ENCODE data around the gene RPS6KL1.

RPS6KL1 gene, protein sequence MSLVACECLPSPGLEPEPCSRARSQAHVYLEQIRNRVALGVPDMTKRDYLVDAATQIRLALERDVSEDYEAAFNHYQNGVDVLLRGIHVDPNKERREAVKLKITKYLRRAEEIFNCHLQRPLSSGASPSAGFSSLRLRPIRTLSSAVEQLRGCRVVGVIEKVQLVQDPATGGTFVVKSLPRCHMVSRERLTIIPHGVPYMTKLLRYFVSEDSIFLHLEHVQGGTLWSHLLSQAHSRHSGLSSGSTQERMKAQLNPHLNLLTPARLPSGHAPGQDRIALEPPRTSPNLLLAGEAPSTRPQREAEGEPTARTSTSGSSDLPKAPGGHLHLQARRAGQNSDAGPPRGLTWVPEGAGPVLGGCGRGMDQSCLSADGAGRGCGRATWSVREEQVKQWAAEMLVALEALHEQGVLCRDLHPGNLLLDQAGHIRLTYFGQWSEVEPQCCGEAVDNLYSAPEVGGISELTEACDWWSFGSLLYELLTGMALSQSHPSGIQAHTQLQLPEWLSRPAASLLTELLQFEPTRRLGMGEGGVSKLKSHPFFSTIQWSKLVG

DNA sequence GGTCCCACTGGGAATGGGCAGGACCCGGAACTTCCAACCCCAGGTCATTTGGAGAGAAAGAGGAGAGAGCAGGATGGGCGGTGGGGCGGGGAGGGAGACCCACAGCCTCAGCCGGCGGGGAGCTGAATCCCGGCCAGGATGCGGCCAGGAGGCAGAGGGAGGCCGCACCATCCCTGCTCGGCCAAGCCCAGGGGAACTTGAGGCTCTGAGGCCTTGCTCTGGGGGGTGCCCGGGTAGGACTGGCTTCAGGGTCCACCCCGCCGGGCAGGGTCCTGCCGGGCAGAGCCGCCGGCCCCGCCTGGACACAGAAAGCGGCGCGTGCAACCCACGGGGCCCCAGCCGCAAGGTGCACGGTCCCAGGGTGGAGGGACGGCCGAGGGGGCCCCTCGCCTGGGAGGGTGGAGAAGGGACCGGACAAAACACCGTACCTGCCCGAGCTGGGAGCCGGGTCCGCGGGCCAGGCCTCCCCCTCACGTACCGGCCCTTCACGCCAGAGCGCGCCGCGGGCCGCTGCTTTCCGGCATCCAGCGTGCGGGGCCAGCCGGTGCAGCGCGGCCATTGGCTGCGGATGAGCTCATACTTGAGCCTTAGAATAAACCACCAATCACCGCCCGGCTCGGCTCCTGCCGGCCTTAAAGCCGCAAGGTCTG lies at the start of gene RPS6KL1:
TSS of gene RPS6KL1 (minus strand) at position 509 of the 650 bp plus-strand sequence. CDS start 1,719 bp downstream, outside the sequence.
- peak; percentile 67 for DNase-seq

DNA sequence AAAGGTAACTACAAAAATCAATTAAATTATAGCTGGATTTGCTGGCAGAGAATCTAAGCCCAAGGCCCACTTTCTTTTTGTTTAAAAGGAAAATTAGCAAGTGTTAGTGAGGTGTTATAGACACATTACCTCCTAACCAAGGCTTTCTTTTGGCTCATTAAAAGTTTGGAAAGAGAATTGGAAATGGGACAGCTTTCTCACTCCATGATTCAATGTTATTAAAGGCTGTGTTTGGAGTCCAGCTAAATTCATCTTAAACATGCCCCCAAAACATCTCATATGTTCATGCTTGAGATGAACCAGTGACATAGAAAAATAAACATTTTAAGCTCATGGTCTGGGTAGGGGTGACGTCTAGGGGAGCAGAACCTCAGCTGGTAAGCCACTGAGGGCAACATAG lies 45.8 kb upstream of the RPS6KL1 start:
- no peak for DNase-seq

DNA sequence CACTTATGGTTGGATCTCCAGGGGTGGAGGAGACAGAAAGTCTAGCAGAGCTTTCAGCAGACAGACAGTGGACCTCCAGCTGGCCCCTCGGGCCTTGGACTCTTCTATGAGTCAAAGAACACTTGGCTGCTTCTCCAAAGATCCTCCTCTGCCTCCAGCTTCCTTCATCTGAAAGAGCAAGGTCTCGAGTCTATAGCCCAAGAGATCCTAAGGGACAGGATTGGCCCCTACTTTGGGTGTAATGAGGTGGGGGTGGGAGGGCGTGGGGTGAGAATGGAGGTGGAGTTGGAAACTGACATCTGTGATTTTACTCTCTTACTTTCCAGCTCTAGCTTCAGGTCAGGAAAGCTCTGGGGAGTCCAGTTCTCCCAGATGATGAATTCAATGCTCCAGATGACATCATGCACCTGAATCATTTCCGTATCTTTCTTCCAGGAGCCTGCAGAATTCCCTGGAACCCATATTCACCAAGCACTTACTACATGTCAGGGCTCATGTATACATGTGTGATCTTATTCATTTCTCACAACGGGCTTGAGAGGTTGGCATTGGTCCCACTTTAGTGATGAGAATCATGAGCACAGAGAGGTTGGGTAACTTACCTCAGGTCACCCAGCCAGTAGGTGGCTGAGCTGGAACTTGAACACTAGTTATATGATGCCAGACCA lies 42.6 kb upstream of the RPS6KL1 start:
- no peak for DNase-seq

DNA sequence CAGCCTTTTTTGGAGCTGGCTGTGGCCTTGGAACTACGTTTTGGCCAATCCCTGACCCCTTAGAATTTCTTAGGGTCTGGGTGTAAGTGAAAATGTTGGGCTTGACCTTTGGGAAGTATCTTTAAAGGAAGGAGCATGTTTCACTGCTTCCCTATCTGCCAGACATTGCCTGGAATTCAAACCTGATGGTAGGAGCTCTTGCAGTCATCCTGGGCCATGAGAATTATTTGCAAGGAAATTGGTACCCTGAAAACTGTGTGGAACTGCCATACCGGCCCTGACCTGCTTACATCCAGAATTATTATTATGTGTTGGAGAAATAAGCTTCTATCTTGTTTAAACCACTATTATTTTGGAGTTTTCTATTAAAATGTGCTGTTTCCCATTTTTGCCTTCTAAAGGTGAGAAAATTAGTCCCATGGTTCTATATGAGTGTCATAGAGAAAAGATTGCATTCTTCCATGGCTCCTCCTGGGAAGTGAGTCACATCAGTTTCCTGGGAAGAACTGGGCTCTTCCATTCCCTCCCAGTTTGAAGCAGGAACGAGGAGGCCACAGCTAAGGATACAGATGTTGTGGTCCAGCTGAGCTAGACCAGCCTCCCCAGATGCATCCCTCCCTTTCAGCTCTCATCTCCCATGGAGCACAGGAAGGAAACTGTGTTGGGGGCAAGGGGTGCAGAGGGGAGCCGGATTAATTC lies 41.9 kb upstream of the RPS6KL1 start:
- DNase-seq, result no peak

DNA sequence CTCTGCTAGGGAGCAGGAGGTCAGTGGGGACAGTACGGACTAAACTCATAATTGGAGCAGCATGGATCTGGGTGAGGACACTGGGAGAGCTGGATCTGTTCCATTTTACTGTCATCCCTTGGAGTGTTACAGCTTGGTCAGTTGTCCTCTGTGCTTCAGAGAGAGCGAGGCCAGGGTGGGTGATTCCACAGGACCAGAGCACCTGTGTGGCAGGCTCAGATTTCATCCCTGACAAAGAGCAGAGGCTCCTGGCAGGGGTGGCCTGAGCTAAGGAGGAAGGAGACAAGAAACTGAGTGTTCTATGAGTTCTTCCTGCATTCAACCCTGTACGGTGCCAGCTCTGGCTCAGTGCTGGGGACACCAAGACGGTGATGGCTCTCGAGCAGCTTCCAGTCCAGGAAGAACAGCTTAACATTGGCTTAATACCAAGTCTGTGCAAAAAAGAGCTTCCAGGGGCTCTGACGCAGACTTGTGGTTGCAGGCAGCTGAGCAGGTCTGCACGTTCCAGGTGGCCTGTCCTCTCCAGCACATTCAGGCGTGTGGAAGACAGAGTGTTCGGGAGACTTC lies 40.7 kb upstream of the RPS6KL1 start:
- DNase-seq, result no peak

DNA sequence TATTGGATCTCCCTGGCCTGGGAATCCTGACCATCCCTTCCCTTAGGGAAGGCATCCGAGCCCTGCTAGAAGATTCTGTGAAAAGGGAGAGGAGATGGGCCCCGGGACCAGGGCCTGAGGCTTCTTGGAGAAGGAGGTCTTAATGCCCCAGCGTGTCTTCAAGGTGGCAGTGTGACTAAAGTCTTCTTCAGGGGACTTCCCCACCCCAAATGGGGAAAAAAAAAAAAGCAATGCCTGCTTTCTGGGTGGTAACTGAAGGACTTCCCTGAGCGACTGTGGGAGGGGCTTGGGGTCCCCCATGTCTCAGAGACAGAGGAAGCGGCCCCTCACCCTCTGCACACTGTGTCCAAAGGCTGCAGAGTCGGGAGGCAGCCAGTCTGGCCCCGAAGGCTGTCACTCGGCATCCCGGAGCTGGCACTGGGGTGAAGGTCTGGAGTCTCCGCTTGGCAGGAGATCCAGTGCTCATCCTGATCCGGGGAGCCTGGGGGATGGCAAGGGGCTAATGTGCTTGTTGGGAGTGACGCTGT lies 40.2 kb upstream of the RPS6KL1 start:
- DNase-seq, result no peak

DNA sequence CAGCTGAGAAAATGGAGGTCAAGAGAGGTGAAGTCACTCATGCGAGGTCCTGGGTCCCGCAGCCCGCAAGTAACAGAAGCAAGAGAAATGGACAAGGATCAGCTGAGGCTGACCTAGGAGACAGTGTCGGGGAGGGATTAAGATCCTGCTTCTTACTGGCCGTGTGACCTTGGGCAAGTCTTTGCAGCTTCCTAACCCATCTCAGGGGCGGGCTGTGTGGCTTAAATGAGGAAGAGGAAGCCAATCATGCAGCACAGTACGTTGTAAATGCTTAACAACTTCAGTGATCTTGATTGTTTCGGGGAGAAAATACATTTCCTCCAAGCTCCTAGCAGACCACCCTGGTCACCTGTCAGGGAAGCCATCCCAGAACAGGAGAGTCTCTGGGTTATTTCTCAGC lies 39.4 kb upstream of the RPS6KL1 start:
- DNase-seq, result no peak

DNA sequence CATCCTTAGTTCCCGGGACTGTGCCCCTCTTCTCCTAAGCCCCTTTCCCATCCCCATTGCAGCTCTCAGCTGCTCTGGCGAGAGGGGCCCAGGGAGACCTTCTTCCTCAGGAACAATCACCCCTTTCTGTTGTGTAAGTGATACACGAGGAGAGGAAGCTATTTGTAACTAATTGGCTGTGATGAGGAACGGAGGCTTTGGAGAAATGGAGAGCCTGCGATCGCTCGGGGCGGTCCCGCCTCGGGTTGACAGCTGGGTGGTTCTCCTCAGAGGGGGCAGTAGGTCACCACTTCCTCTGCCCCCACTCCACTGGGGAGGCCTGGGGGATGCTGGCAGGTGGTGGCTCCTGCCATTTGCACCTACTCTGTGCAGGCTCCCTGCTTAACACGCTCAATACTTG lies 39.0 kb upstream of the RPS6KL1 start:
- no peak for DNase-seq

DNA sequence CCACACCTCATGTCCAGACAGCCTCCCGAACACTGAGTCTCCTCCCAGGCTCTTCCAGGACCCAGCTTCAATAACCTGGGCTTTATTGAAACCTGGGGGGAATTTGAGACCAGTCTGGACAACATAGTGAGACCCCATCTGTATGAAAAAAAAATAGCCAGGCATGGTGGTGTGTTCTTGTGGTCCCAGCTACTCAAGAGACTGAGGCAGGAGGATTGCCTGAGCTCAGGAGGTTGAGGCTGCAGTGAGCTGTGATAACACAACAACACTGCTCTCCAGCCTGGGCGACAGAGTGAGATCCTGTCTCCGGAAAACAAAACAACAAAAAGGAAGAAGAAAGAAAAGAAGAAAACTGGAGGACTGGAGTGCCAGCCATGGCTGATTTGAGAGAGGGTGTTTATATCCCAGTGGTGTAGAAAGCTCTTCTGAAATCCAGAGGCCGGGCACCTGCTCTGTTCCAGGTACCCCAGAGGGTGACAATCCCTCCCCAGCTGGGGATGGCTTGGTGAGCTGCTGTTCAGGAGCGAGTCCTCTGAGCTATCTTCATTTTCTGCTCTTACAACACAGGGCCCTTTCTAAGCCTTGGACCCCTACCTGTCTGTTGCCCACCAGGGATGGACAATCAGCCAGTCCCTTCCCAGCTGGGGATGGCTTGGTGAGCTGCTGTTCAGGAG lies 38.3 kb upstream of the RPS6KL1 start:
- DNase-seq, result no peak

DNA sequence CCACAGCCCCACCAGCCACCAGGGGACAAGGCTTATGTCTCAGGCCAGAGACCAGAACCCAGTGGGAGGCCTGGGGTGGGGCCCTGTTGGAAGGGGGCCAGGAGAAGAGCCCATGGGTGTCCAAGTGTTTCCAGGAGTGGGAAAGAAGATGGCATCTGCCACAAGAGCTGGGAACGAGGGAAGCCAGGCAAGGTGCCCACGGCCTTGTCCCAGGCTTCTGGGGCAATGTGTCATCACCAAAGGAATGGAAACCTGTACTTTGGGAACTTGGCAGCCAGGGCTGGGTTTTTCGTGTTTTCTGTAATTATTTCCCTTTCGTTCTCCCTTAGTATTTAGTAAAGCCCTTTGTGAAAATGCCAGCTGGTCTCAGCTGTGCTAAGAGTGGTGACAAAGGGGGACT lies 37.7 kb upstream of the RPS6KL1 start:
- no peak for DNase-seq

DNA sequence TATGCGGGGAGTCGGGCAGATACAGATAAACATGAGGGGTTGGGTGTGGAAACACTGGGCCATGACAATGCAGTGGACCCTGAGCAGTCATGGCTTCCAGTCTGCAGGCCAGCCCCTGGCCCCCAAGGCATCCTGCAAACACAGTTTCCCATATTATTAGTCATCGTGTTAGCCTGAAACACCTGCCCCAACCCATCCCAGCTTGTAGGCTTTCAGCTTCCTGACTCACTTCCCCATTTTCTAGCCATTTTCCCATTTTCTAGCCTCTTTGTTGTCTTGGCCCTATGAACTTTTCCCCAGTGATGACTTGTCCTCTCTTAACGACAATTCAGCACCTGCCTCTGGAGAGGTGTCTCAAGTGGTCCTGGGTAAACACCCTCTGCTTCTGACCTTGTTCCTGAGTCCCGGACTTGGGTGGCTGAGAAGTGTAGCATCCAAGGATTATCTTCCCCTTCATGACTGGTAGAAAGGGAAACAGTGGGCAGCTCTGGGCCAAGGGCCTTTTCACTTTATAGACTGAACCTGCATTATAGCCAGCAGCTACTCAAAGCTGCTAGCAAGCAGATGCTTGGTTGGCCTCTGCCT lies 36.6 kb upstream of the RPS6KL1 start:
- no peak for DNase-seq

DNA sequence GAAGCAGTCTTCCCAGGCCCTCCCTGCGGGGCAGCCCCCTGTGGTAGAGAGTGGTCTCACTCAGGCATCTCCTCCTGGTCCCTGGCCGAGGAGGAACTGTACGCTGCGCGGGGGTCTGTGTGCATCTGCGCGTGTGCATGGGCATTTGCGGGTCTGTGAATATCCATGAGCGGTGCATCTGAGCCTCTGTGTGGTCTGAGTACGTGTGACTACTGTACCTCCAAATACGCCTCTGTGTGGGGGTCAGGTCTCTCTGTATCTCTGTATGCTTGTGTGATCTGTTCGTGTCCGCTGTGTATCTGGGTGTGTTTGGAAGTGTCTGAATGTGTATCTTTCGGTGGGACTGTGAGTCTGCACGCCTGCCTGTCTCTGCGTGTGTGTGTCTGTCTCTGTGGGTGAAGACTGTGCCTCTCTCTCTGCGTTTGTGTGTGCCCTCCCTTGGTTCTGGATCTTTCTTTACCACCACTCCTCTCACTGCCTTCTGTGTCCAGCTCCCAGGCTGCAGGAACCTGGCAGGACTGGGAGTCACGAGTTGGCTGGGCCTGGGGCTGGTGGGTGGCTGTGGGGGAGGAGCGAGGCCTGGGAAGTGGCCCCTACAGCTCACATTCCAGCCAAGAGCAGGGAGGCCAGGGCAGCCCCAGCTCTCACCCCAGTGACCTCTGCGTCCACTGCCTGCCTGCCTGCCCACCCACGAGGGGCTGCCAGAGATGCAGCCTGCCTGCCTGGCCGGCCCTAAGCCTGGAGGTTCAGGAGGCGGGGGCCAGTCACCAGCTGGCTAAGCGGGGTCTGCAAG lies 33.4 kb upstream of the RPS6KL1 start:
- no peak for DNase-seq

DNA sequence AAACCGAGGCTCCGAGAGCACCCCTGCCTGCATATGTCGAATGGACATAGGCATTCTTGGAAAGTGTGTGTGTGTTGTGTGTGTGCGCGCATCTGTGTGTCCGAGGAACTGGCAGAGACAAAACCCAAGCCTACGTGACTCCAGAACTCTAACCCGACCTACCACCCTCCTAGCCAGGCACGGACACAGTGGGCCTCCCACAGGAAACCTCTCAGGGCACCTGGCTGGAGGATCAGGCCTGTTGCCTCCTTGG lies 32.9 kb upstream of the RPS6KL1 start:
- DNase-seq, result no peak

DNA sequence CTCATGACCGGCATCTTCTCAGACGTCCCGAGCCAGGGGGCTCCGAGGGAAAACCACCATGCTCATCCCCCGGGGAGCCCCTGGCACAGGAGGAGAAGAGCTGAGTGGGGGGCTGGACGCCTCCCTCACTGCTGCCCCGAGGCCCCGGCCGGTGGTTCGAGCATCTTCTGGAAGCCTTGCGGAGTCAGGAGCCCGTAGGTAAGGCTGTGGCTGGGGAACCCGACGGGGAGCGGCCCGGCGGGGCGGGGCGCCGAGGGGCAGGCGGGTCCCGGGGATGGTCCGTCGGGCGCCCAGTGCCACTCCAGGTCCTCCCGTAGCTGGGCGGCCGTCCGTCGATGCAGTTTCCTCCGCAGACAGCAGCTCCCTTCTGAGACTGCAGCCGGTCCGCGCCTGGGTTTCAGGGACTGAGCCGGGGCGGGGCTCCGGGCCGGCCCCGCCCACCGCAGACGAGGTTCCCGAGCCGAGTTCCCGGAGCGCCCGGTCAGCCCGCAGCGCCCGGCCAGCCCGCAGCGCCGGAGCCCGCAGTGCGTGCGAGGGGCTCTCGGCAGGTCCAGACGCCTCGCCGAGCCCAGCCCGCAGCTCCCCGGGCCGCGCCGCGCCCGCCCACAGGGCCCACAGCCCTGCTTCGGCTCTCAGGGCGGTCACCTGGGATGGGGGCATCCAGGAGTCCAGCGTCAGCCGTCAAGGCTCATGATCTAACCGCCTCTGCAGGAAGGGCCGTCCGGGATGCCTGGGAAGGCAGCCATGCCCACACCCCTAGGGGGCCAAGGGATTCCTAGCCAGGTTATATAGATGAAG lies 32.4 kb upstream of the RPS6KL1 start, which contains the start of gene PGF:
TSS of gene PGF (minus strand) at position 369 of the 798 bp plus-strand sequence. CDS start at position 14, 355 bp downstream.
- no peak for DNase-seq

DNA sequence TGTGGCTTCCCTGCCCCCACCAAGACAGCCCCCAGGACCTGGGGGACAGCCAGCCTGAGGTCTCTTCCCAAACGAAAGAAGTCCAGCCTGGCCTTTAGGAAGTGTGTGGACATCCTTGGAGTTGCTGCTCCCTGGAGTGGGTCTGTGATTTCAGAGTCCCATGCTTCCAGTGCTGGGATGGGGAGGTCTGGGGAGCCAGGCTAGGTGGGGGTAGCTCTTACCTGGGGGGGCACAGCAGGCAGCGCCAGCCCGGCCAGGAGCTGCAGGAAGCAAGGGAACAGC lies 31.8 kb upstream of the RPS6KL1 start:
- no peak for DNase-seq

DNA sequence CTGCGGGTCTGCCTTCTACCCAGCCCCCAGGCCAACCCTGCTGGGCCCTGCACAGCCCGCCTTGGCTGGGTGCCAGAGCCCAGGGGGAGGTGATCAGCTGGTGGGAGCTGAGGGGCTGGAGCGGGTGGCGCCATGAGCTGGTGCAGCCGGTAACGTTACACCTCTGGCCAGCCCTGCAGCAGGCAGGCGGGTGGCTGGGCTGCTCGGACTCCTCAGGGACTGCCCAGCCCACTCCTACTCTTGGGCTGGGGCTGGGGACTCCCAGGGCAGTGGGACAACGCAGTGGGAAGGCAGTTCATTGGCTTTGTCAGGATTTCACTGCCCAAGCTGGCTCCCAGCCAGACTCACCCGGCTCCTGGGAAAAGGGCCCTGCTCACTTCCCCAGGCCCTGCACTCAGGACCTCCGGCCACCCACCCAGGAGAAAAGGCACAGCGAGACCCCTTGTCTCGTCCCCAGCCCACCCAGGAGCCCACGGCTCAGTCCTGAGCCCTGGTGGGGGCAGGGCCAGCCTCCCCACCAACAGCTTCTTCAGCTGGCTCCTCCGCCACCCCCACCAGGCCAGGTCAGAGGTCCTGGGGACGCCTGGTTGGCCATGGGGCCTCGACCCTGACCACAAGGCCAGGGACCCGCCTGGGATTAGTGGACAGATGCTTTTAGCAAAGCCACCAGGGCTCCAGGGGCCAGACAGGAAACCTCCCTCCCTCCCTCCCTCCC lies 31.3 kb upstream of the RPS6KL1 start:
- DNase-seq, result no peak

DNA sequence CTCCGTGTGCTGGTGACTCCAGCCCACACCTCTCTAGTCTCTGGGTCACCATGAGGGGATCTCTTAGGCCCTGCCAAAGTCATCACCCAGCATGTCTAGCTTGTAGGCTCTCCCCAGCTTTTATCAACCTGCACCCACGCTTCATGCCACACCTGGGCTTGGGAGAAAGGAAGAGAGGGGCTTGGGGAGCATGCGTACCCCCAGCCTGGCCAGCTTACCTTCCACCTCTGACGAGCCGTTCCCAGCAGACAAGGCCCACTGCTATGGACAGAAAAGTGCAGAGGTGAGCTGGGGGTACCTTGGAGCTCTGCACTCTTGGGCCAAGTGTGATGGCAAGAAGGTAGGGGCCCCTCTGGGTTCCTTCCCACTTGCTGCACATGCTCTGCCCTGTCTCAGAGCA lies 30.6 kb upstream of the RPS6KL1 start:
- no peak for DNase-seq

DNA sequence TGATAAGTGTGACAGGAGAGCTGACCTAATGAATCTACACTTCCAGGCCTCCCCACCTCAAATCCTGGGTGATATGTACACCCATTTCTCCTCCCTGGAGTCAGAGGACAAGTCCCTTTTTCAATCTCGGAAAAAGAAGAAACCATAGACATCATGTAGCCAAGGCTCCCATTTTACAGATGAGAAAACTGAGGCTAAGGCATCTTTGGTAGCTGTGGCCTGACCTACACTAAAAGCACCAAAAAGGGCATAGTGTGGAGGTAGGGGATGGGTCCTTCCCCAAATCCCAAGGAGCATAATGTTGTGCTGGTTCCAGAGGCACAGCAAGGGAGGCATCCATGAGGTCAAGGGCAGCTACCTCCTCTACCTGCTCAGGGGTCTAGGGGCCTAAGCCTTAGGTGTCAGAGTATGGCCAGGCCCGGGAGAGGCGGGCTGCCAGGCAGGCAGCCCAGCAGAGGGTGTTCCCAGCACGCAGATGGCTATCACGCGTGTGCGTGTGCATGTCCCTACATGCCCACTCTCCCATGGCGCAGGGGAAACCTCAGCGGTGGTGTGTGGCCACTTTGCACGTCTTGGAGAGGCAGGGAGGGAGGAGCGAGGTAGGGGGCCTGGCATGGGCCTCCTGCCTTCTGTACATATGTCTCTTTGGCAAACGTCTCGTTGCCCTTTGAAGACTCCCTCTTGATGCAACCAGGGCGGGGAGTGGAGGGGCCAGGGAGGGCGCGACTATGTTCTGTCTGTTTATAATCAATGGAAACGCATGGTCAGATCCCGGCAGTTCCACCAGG lies 29.8 kb upstream of the RPS6KL1 start:
- no peak for DNase-seq
